ES-I3 (cell line): ENCODE data around the gene GOLGA6L26.
"Not testable (repeated sequence)": the region's sequence is repeated elsewhere in the genome, so short reads cannot be mapped to it uniquely, and the experiment has no call there.

Experiments
- H3K36me3 ChIP-seq: 2 replicates; pipeline ENCODE4 v1.6.1; 2013; ENCODE audit warnings: mild to moderate bottlenecking, low read length, control low read depth, moderate library complexity; ENCODE audit not compliant: insufficient read depth
- H3K4me1 ChIP-seq: 2 replicates; pipeline ENCODE4 v1.6.1; 2013; ENCODE audit warnings: mild to moderate bottlenecking, control low read depth, low read length; ENCODE audit not compliant: insufficient read depth
- H3K9ac ChIP-seq: 2 replicates; pipeline ENCODE4 v1.6.1; 2013; ENCODE audit warnings: low read depth, mild to moderate bottlenecking, low read length, moderate library complexity
- H3K9me3 ChIP-seq: 2 replicates; pipeline ENCODE4 v1.6.1; 2013; ENCODE audit warnings: mild to moderate bottlenecking, low read length, moderate library complexity; ENCODE audit not compliant: control insufficient read depth, insufficient read depth

Gene GOLGA6L26

DNA sequence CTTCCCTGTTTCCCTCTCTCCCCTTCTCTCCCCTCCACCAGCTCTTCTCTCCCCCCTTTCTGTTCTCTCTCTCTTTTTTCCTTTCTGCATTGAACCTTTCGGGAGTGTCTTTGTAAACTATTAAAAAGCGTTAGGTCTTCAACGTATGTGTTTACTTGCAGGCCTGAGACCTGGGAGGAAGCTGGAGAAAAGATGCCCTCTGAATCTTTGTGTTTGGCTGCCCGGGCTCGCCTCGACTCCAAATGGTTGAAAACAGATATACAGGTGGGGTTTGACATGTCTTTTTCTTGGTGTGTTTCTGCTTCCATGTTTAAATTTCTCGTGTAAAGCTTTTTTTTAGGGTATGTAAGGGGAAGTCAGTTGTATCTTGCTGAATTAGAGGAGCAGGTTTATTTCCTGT lies 29.7 kb downstream of the GOLGA6L26 start:
- not testable (repeated sequence) for H3K36me3 ChIP-seq, H3K4me1 ChIP-seq, H3K9me3 ChIP-seq
- H3K9ac ChIP-seq, result peak overlapping the region; percentile 53

DNA sequence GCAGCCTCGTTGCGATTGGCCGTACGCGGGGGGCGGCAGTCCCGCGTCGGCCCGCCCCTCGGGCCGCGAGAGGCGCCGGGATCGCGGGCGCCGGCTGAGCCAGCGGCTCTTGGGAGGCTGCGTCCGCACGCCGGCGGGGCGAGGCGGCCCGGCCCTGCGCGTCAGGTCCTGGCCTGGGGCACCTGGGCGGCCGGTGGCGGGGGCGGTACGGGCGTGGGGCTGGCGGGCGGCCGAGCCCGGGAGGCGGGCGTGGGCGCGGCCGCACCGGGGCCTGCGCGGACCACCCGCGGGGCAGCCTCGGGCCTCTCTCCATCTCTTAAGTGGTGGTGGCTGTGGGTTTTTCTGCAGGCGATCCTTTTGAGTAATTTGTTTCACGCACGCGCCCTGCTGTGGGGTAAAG lies 30.3 kb downstream of the GOLGA6L26 start:
- not testable (repeated sequence) for H3K9me3 ChIP-seq, H3K4me1 ChIP-seq, H3K36me3 ChIP-seq
- peak overlapping the region; percentile 53; the same call in 1 of the 2 replicates for H3K9ac ChIP-seq

DNA sequence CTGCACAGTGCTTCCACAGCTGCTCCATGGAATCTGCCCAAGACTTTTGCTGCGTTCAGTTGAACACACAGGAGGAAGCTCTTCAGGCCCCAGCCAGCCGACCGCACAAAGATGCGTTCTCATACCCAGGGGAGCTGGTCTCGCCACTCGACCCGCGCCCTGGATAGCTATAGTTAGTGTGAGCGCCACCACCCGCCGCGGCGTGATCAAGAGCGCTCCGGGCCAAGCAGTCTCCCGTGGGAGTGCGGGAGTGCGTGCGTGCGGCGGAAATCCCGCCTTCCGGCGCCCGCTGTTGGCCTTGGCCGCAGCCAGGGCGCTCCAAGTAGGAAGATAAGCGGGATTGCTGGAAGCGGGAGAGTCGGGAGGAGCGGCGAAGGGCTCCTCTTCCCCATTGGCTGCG lies 30.8 kb downstream of the GOLGA6L26 start:
- H3K9ac ChIP-seq, H3K4me1 ChIP-seq, H3K9me3 ChIP-seq, H3K36me3 ChIP-seq: not testable (repeated sequence)
